HepG2 (cell line): ENCODE measurements around the gene PNMA6F. TPM values are rescaled to one million over a fixed set of nuclear protein-coding genes. Genes with fewer than 3 reads are reported as not detected.

Experiments used
- ATF1 ChIP-seq: IDR thresholded peaks from 2 replicates; pipeline ENCODE4 v1.6.1; 2016; ENCODE audit warnings: mild to moderate bottlenecking, control low read depth
- GPN1 ChIP-seq: sonication (generic); formaldehyde crosslinking; IDR thresholded peaks from 2 replicates; pipeline ENCODE4 v1.5.1; 2020; ENCODE audit warnings: missing genetic modification reagents, borderline replicate concordance
- HDAC6 ChIP-seq: fragments of 200-600 bp; sonication (generic); IDR thresholded peaks from 2 replicates; pipeline ENCODE4 v1.7.0; 2017; ENCODE audit warnings: mild to moderate bottlenecking, antibody characterized with exemption, low read length, low read depth
- MED1 ChIP-seq: sonication (generic); formaldehyde crosslinking; IDR thresholded peaks from 2 replicates; pipeline ENCODE4 v1.4.0; 2020; ENCODE audit warnings: missing genetic modification reagents
- NFIC ChIP-seq: IDR thresholded peaks from 2 replicates; pipeline ENCODE4 v1.6.1; 2012; ENCODE audit warnings: mild to moderate bottlenecking, low read length, inconsistent platforms
- RBAK ChIP-seq: sonication (generic); formaldehyde crosslinking; IDR thresholded peaks from 2 replicates; pipeline ENCODE4 v1.5.1; 2020; ENCODE audit warnings: mild to moderate bottlenecking, missing genetic modification reagents
- SOX13 ChIP-seq, 3 experiments: fragments of 450-650 bp in 1 of 3; sonication (generic) in 1 of 3; formaldehyde crosslinking in 1 of 3; IDR thresholded peaks in 2 of 3; conservative IDR thresholded peaks in 1 of 3; 2 replicates each; pipeline versions ENCODE4 v1.5.0 to v1.6.1; 2016 to 2020; ENCODE audit warnings: antibody characterized with exemption in 1 of 3, mild to moderate bottlenecking in 1 of 3, missing compliant biosample characterization in 1 of 3, missing genetic modification reagents in 1 of 3, moderate library complexity in 1 of 3
- TBP ChIP-seq: sonication (generic); formaldehyde crosslinking; IDR thresholded peaks from 2 replicates; pipeline ENCODE4 v1.5.0; 2020; ENCODE audit warnings: missing genetic modification reagents
- ZBTB38 ChIP-seq: sonication (generic); formaldehyde crosslinking; IDR thresholded peaks from 2 replicates; pipeline ENCODE4 v1.5.1; 2020; ENCODE audit warnings: mild to moderate bottlenecking, missing genetic modification reagents
- ZNF441 ChIP-seq: sonication (generic); formaldehyde crosslinking; IDR thresholded peaks from 2 replicates; pipeline ENCODE4 v1.7.0; 2021; ENCODE audit warnings: missing genetic modification reagents, borderline replicate concordance
- ZNF569 ChIP-seq: sonication (generic); formaldehyde crosslinking; IDR thresholded peaks from 2 replicates; pipeline ENCODE4 v1.5.0; 2020; ENCODE audit warnings: mild to moderate bottlenecking, missing genetic modification reagents, moderate library complexity, borderline replicate concordance
- polyA plus RNA-seq, 8 experiments: library from polyadenylated mRNA; depleted of rRNA in 3 of 8; stranded (reverse) in 7 of 8; unstranded in 1 of 8; fragments of >200 nt; fragmentation: Illumina TruSeq in 4 of 8; extraction: Trizol in 4 of 8; gene quantifications; 2 replicates each; pipeline versions ENCODE4 v1.2.1 to v1.2.3, GENCODE V29; 2011 to 2016; ENCODE audit warnings: low read depth in 4 of 8, missing spikeins in 1 of 8, mixed read lengths in 1 of 8; ENCODE audit not compliant: insufficient read depth in 1 of 8
- total RNA-seq, 5 experiments: library from RNA; depleted of rRNA; stranded (reverse); fragments of >200 nt; fragmentation: Illumina TruSeq; extraction: Trizol; gene quantifications; 2 replicates each; pipeline ENCODE4 v1.2.3, GENCODE V29; 2016; ENCODE audit warnings: low read depth in 1 of 5
- TF ChIP-seq, protein P1 (sequence below), 2 experiments: sonication (generic) in 1 of 2; formaldehyde crosslinking in 1 of 2; IDR thresholded peaks; 2 replicates each; pipeline versions ENCODE4 v1.4.0 to v1.6.1; 2016 to 2020; ENCODE audit warnings: borderline replicate concordance in 1 of 2, low read depth in 1 of 2, mild to moderate bottlenecking in 1 of 2, missing genetic modification reagents in 1 of 2
- TF ChIP-seq, protein P2 (sequence below): sonication (generic); formaldehyde crosslinking; IDR thresholded peaks from 2 replicates; pipeline ENCODE4 v1.4.0; 2020; ENCODE audit warnings: missing genetic modification reagents, low read depth, mild to moderate bottlenecking, borderline replicate concordance
- TF ChIP-seq, protein P3 (sequence below): sonication (generic); formaldehyde crosslinking; IDR thresholded peaks from 2 replicates; pipeline ENCODE4 v1.5.0; 2020; ENCODE audit warnings: missing genetic modification reagents
- TF ChIP-seq, protein P4 (sequence below): sonication (generic); formaldehyde crosslinking; IDR thresholded peaks from 2 replicates; pipeline ENCODE4 v1.8.1; 2023; ENCODE audit warnings: missing genetic modification reagents, inconsistent platforms, borderline replicate concordance
- TF ChIP-seq, protein P5 (sequence below): IDR thresholded peaks from 2 replicates; pipeline ENCODE4 v1.6.1; 2016; ENCODE audit warnings: low read depth
- TF ChIP-seq, protein P6 (sequence below): sonication (generic); formaldehyde crosslinking; conservative IDR thresholded peaks from 2 replicates; pipeline ENCODE4 v1.8.0; 2022; ENCODE audit warnings: mild to moderate bottlenecking, moderate library complexity, missing genetic modification reagents

PNMA6F gene
- total and polyA plus RNA-seq, 2 of the 13 experiments (the other 11 are each of a cell fraction or from before 2014, with no cell fraction given) = not detected

DNA sequence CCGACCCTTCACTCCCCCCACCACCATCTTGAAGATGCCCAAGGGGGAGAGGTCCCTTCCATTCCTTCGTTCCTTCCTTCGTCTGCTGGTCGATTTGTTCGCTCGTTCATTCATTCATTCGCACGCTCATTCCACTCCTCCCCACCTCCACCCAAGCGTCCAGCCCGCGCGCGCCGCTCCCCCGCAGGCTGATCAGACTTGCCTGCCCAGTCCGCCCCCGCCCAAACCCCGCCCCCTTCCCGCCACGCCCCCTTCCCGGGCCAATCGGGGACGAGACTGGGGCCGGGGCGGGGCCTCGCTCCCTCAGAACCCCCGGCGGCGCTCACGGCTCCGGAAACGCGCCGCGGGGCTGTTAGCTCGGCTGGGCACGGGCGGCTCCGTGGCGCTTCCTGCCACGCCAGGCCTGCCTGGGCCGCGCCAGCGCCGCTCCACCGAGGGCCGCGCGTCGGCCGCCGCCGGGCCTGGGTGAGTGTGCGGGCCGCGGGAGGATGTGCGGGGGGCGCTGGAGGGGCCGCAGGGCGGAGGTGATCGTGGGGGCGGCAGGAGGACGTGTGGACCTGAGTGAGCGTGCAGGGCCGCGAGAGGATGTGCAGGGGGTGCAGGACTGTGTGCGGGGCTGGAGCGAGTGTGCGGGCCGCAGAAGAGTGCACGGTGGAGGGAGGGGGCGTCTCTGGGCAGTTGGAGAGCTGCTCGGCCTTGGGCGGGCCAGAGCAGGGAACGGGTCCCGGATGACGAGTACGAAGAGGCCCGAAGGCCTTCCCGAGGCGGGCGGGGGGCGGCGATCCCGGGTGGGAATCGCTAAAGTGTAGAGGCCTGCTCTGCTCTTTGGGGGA lies 12.5 kb upstream of the PNMA6F start, which contains the start of gene ZNF275 (continued):
- TF ChIP-seq, protein P1, sequence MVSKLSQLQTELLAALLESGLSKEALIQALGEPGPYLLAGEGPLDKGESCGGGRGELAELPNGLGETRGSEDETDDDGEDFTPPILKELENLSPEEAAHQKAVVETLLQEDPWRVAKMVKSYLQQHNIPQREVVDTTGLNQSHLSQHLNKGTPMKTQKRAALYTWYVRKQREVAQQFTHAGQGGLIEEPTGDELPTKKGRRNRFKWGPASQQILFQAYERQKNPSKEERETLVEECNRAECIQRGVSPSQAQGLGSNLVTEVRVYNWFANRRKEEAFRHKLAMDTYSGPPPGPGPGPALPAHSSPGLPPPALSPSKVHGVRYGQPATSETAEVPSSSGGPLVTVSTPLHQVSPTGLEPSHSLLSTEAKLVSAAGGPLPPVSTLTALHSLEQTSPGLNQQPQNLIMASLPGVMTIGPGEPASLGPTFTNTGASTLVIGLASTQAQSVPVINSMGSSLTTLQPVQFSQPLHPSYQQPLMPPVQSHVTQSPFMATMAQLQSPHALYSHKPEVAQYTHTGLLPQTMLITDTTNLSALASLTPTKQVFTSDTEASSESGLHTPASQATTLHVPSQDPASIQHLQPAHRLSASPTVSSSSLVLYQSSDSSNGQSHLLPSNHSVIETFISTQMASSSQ (IDR thresholded peaks at IDR 0.05; ENCODE audit: low read depth) = no peak
- TF ChIP-seq, protein P1 (CRISPR knock-in tag; IDR thresholded peaks at IDR 0.05; ENCODE audit: borderline replicate concordance) = no peak
- TF ChIP-seq, protein P2, sequence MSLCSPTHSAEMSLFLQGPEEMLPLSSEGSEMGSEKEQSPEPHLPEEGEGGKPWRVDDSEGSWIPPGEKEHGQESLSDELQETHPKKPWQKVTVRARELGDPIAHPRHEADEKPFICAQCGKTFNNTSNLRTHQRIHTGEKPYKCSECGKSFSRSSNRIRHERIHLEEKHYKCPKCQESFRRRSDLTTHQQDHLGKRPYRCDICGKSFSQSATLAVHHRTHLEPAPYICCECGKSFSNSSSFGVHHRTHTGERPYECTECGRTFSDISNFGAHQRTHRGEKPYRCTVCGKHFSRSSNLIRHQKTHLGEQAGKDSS = no peak
- TF ChIP-seq HDAC6 = no peak
- TF ChIP-seq, protein P3, sequence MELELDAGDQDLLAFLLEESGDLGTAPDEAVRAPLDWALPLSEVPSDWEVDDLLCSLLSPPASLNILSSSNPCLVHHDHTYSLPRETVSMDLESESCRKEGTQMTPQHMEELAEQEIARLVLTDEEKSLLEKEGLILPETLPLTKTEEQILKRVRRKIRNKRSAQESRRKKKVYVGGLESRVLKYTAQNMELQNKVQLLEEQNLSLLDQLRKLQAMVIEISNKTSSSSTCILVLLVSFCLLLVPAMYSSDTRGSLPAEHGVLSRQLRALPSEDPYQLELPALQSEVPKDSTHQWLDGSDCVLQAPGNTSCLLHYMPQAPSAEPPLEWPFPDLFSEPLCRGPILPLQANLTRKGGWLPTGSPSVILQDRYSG (CRISPR knock-in tag) = no peak
- no peak for TF ChIP-seq GPN1 (CRISPR knock-in tag)
- no peak for TF ChIP-seq NFIC
- TF ChIP-seq ZBTB38 = no peak
- TF ChIP-seq ATF1 = no peak
- no peak for TF ChIP-seq RBAK (CRISPR knock-in tag)
- TF ChIP-seq ZNF569 (CRISPR knock-in tag) = no peak
- TF ChIP-seq, protein P4, sequence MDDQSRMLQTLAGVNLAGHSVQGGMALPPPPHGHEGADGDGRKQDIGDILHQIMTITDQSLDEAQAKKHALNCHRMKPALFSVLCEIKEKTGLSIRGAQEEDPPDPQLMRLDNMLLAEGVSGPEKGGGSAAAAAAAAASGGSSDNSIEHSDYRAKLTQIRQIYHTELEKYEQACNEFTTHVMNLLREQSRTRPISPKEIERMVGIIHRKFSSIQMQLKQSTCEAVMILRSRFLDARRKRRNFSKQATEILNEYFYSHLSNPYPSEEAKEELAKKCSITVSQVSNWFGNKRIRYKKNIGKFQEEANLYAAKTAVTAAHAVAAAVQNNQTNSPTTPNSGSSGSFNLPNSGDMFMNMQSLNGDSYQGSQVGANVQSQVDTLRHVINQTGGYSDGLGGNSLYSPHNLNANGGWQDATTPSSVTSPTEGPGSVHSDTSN = no peak
- TF ChIP-seq, protein P5, sequence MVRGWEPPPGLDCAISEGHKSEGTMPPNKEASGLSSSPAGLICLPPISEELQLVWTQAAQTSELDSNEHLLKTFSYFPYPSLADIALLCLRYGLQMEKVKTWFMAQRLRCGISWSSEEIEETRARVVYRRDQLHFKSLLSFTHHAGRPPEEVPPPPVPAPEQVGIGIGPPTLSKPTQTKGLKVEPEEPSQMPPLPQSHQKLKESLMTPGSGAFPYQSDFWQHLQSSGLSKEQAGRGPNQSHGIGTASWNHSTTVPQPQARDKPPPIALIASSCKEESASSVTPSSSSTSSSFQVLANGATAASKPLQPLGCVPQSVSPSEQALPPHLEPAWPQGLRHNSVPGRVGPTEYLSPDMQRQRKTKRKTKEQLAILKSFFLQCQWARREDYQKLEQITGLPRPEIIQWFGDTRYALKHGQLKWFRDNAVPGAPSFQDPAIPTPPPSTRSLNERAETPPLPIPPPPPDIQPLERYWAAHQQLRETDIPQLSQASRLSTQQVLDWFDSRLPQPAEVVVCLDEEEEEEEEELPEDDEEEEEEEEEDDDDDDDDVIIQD (CRISPR knock-in tag) = no peak
- no peak for TF ChIP-seq MED1 (CRISPR knock-in tag)
- no peak for TF ChIP-seq ZNF441 (CRISPR knock-in tag)
- TF ChIP-seq, protein P6, sequence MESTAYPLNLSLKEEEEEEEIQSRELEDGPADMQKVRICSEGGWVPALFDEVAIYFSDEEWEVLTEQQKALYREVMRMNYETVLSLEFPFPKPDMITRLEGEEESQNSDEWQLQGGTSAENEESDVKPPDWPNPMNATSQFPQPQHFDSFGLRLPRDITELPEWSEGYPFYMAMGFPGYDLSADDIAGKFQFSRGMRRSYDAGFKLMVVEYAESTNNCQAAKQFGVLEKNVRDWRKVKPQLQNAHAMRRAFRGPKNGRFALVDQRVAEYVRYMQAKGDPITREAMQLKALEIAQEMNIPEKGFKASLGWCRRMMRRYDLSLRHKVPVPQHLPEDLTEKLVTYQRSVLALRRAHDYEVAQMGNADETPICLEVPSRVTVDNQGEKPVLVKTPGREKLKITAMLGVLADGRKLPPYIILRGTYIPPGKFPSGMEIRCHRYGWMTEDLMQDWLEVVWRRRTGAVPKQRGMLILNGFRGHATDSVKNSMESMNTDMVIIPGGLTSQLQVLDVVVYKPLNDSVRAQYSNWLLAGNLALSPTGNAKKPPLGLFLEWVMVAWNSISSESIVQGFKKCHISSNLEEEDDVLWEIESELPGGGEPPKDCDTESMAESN (CRISPR knock-in tag) = no peak
- TF ChIP-seq TBP (CRISPR knock-in tag) = no peak
- TF ChIP-seq SOX13 (IDR thresholded peaks at IDR 0.05) = no peak
- no peak for TF ChIP-seq SOX13 (CRISPR knock-in tag; conservative IDR thresholded peaks at IDR 0.05 in 1 of 2, IDR thresholded peaks at IDR 0.05 in 1 of 2)
